GM12874 (cell line): ENCODE measurements around the gene TOX2.

Experiments
- CTCF ChIP-seq: IDR thresholded peaks from 2 replicates; pipeline ENCODE4 v1.5.1; 2011; ENCODE audit warnings: low read depth, mild to moderate bottlenecking, control low read depth, low read length, moderate library complexity; ENCODE audit not compliant: insufficient read depth

The TOX2 gene

GRCh38 chr20:44070139-44070900, 155.7 kb downstream of the TOX2 start:
- TF ChIP-seq CTCF: no peak

- TF ChIP-seq CTCF: no peak
These were observed 156.4 kb downstream of the TOX2 start for GRCh38 chr20:44071057-44071456.

- TF ChIP-seq CTCF: no peak
These were observed 157.0 kb downstream of the TOX2 start for GRCh38 chr20:44071526-44072111.

- TF ChIP-seq CTCF: no peak
These were observed 157.7 kb downstream of the TOX2 start for GRCh38 chr20:44072384-44072783.

GRCh38 chr20:44073011-44073674, 158.5 kb downstream of the TOX2 start:
- TF ChIP-seq CTCF: no peak

GRCh38 chr20:44073675-44074071, 159.0 kb downstream of the TOX2 start:
- no peak for TF ChIP-seq CTCF
